GM13977 (cell line): ENCODE measurements around the gene RGS3.
A peak's percentile ranks its signal among the peaks of the same experiment; 100 is the strongest.

Source experiments
- DNase-seq: peaks from one replicate; pipeline ENCODE4 v3.0.0; 2012; ENCODE audit warnings: low spot score
- CTCF ChIP-seq: IDR thresholded peaks from 2 replicates; pipeline ENCODE4 v1.5.1; 2012; ENCODE audit warnings: mild to moderate bottlenecking, control low read depth; ENCODE audit not compliant: insufficient read depth; ENCODE audit errors: extremely low read depth, missing control alignments
- in situ Hi-C: fragments of 300-500 bp; cut with MboI; formaldehyde crosslinking; loops from one replicate; pipeline ENCODE4 v1.12.0; 2022; ENCODE audit warnings: low sequenced_read_pairs, low pct_unique_long_range_greater_than_20kb, mixed read lengths, inconsistent platforms; ENCODE audit not compliant: unreplicated experiment

The RGS3 gene

DNA sequence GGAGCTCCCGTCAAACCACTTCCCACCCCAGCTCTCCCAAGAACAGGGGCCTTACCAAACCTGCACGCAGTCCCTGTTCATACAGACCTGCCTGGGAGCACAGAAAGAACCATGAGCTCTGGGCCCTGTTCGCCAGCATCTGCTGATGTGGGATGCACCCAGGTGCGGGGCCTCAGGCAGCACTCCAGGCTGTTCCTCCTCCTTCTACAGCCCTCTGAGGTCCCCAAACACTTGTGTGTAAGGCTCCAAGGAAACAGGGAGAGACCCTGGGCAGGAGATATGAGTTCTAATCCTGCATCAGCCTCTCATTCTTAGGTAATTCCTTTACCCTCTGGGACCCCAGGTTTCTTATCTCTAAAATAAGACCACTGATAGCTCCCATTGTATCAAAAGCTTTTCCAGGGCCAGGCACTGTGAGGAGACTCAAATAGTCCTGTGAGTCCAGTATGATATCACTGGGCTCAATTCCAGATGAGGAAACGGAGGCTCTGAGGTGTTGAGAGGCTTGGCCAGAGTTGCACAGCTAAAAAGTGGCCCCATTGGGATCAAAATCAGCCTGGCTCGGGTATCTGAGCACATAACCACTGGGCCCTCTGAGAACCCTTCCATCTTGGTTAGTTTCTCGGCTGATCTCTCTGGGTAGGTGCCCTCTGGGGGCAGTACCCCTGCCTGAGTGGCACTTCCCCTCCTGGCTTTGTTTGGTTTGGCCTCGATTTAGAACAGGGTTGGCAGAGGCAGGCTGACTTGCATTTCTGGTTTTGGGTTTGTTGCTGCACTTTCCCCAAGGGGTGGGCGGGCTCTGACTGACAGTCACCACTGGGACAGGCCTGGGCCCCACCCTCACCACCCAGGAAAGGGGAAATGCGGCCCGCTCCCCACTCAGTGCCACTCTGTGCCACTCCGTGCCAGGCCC lies 116.8 kb downstream of the RGS3 start:
- DNase-seq = peak; percentile 64
- in situ Hi-C loops = no loop called here
- TF ChIP-seq CTCF = no peak

DNA sequence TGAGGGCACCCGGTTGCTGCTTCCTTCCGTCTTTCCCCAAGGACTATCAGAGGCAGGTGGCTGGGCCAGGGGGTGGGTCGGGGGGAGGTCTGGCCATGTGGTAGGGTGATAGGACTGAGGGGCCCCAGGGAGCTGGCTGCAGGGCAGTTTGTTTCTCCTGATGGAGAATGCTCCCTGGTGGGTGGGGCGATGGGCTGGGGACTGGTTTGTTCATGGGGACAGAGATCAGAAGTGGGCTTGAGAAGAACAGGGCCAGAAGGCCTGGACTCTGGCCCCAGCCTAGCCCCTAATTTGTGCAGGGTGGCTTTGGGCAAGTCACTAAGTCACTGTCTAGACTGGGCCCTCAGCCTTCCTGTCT lies 117.4 kb downstream of the RGS3 start:
- in situ Hi-C loops = no loop called here
- no peak for TF ChIP-seq CTCF
- DNase-seq = no peak

DNA sequence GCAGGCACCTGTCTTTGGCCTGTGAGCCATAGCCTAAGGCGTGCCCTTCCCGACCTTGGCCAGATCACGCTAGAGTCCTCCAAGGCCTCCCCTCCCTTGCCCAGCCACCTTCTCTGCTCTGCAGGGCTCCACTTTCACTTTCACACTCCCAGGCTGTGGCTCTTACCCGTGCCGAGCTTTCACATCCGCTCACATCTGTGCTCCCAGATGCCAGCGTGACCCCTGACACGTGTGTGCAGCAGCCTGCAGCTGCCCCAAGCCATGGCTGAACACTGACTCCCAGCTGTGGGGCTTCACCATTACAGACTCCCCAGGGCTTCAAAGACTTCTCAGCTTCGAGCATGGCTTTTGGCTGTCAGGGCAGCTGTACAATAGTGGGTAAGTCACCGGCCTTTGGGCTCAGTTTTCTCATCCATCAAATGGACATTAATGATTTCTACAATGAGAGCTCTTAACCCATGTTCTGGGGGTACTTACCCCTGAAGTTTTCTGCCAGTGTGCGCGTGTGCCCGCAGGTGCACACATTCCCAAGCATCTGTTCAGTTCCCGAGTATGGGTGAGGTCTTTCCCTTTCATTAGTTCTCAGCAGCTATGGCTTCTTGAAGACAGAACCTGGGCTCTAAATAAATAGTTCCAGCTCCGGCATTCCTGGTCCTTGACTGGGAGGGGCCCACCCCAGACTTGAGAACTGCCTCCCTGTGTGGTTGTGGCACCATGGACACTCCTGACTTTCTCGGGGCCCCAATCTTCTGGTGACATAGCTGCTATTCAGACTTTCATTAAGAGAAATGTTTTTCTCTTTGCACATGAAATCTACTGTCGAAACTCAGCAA lies 118.6 kb downstream of the RGS3 start:
- in situ Hi-C loops = no loop called here
- DNase-seq = peak; percentile 88
- TF ChIP-seq CTCF = peak; percentile 63

- in situ Hi-C loops = no loop called here
- no peak for TF ChIP-seq CTCF
- peak; percentile 48 for DNase-seq
These were observed 119.2 kb downstream of the RGS3 start for GRCh38 chr9:113582698-113583200.

DNA sequence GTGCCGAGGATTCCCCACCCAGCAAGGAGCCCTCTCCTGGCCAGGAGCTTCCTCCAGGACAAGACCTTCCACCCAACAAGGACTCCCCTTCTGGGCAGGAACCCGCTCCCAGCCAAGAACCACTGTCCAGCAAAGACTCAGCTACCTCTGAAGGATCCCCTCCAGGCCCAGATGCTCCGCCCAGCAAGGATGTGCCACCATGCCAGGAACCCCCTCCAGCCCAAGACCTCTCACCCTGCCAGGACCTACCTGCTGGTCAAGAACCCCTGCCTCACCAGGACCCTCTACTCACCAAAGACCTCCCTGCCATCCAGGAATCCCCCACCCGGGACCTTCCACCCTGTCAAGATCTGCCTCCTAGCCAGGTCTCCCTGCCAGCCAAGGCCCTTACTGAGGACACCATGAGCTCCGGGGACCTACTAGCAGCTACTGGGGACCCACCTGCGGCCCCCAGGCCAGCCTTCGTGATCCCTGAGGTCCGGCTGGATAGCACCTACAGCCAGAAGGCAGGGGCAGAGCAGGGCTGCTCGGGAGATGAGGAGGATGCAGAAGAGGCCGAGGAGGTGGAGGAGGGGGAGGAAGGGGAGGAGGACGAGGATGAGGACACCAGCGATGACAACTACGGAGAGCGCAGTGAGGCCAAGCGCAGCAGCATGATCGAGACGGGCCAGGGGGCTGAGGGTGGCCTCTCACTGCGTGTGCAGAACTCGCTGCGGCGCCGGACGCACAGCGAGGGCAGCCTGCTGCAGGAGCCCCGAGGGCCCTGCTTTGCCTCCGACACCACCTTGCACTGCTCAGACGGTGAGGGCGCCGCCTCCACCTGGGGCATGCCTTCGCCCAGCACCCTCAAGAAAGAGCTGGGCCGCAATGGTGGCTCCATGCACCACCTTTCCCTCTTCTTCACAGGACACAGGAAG lies 120.2 kb downstream of the RGS3 start:
- no peak for DNase-seq
- in situ Hi-C loops = no loop called here
- TF ChIP-seq CTCF = no peak

- TF ChIP-seq CTCF = no peak
- DNase-seq = no peak
- in situ Hi-C loops = no loop called here
These were observed 121.0 kb downstream of the RGS3 start for GRCh38 chr9:113584428-113585084.
